ENCODE data around the gene CASK.

- TF ChIP-seq CTCF (IDR thresholded peaks at IDR 0.05): no peak
- no peak for TF ChIP-seq EP300 (IDR thresholded peaks at IDR 0.05)
- TF ChIP-seq POLR2AphosphoS5 (IDR thresholded peaks at IDR 0.05): no peak
- TF ChIP-seq POLR2A (IDR thresholded peaks at IDR 0.05): no peak
Measured at GRCh38 chrX:41499984-41500383, 423.4 kb downstream of the CASK start.

Measured in upper lobe of left lung (tissue), 4 donors.